SK-N-SH (cell line): ENCODE measurements around the gene DUSP2. TPM values are rescaled to one million over a fixed set of nuclear protein-coding genes. Genes with fewer than 3 reads are reported as not detected.

Experiments
- CTCF ChIA-PET: fragments of 300-600, 350-600 bp; formaldehyde crosslinking; extraction: SDS; loops from one replicate; lab custom pipeline; 2021; lab: Yijun Ruan, JAX
- POLR2A ChIA-PET: fragments of 350-600 bp; sonication (Branson Sonifier 250); formaldehyde crosslinking; extraction: SDS; loops from one replicate; lab custom pipeline; 2020; ENCODE audit warnings: antibody characterized with exemption, inconsistent platforms; lab: Yijun Ruan, JAX
- DNase-seq: peaks from one replicate; pipeline ENCODE4 v3.0.0; 2012
- H2AFZ ChIP-seq: fragments of 200-600 bp; sonication (generic); 2 replicates; pipeline ENCODE4 v1.8.1; 2016; ENCODE audit warnings: antibody characterized with exemption, mild to moderate bottlenecking, low read depth
- H3F3A ChIP-seq: fragments of 200-600 bp; sonication (generic); replicated peaks from 2 replicates; pipeline ENCODE3; 2016; ENCODE audit warnings: antibody characterized with exemption, mild to moderate bottlenecking; ENCODE audit not compliant: insufficient read depth
- H3K27ac ChIP-seq, 2 experiments: fragments of 200-500 bp in 1 of 2; fragments of 200-600 bp in 1 of 2; sonication (Bioruptor generic) in 1 of 2; sonication (generic), shearing (Covaris generic) in 1 of 2; 2 replicates each; pipeline versions ENCODE4 v1.5.1 to v1.6.1; 2014 to 2016; ENCODE audit warnings: low read depth in 2 of 2, inconsistent platforms in 1 of 2, low read length in 1 of 2, mild to moderate bottlenecking in 1 of 2, mixed read lengths in 1 of 2
- H3K27me3 ChIP-seq: fragments of 200-600 bp; sonication (generic), shearing (Covaris generic); 2 replicates; pipeline ENCODE4 v1.6.1; 2016; ENCODE audit warnings: mixed run types; ENCODE audit not compliant: insufficient read depth
- H3K36me3 ChIP-seq, 2 experiments: fragments of 200-500 bp in 1 of 2; fragments of 200-600 bp in 1 of 2; sonication (Bioruptor generic) in 1 of 2; sonication (generic) in 1 of 2; replicated peaks in 1 of 2; 2 replicates each; pipeline versions ENCODE3 to v1.5.1; 2014 to 2016; ENCODE audit warnings: low read length in 1 of 2, mild to moderate bottlenecking in 1 of 2; ENCODE audit not compliant: insufficient read depth in 2 of 2, control insufficient read depth in 1 of 2
- H3K4me1 ChIP-seq, 2 experiments: fragments of 200-500 bp in 1 of 2; fragments of 200-600 bp in 1 of 2; sonication (Bioruptor generic) in 1 of 2; sonication (generic), shearing (Covaris generic) in 1 of 2; 2 replicates each; pipeline versions ENCODE4 v1.5.1 to v1.6.1; 2014 to 2016; ENCODE audit warnings: low read depth in 1 of 2, low read length in 1 of 2, mixed run types in 1 of 2; ENCODE audit not compliant: insufficient read depth in 2 of 2, control insufficient read depth in 1 of 2
- H3K4me2 ChIP-seq: fragments of 200-600 bp; sonication (generic), shearing (Covaris generic); 2 replicates; pipeline ENCODE4 v1.6.1; 2017; ENCODE audit warnings: mixed run types
- H3K4me3 ChIP-seq, 2 experiments: fragments of 200-500 bp in 1 of 2; fragments of 200-600 bp in 1 of 2; sonication (Bioruptor generic) in 1 of 2; sonication (generic), shearing (Covaris generic) in 1 of 2; 2 replicates each; pipeline versions ENCODE4 v1.5.1 to v1.8.1; 2014 to 2016; ENCODE audit warnings: low read depth in 2 of 2, inconsistent platforms in 1 of 2, low read length in 1 of 2, mild to moderate bottlenecking in 1 of 2, mixed read lengths in 1 of 2, moderate library complexity in 1 of 2
- H3K79me2 ChIP-seq: fragments of 200-600 bp; sonication (generic); 2 replicates; pipeline ENCODE4 v1.8.1; 2017; ENCODE audit warnings: mild to moderate bottlenecking; ENCODE audit not compliant: insufficient read depth
- H3K9ac ChIP-seq: fragments of 200-600 bp; sonication (generic); 2 replicates; pipeline ENCODE4 v1.6.1; 2017; ENCODE audit warnings: mixed run types
- H3K9me2 ChIP-seq: fragments of 200-600 bp; sonication (generic); 2 replicates; pipeline ENCODE4 v1.6.1; 2017; ENCODE audit warnings: mixed run types
- H3K9me3 ChIP-seq: fragments of 200-600 bp; sonication (generic); 2 replicates; pipeline ENCODE4 v1.6.1; 2017; ENCODE audit warnings: mixed run types, mild to moderate bottlenecking, moderate library complexity
- H4K20me1 ChIP-seq: fragments of 200-600 bp; sonication (generic); 2 replicates; pipeline ENCODE4 v1.6.1; 2017; ENCODE audit warnings: mild to moderate bottlenecking, mixed run types; ENCODE audit not compliant: insufficient read depth
- ELF1 ChIP-seq: IDR thresholded peaks from 2 replicates; pipeline ENCODE4 v1.4.0; 2012
- EP300 ChIP-seq, 2 experiments: IDR thresholded peaks; 2 replicates each; pipeline versions ENCODE4 v1.4.0 to v1.6.1; 2012; ENCODE audit warnings: borderline replicate concordance in 1 of 2, low read depth in 1 of 2, low read length in 1 of 2
- EZH2phosphoT487 ChIP-seq: fragments of 200-600 bp; sonication (generic); IDR thresholded peaks from 2 replicates; pipeline ENCODE4 v1.6.1; 2017; ENCODE audit warnings: low read depth, mixed run types, mild to moderate bottlenecking, antibody characterized with exemption, moderate library complexity, borderline replicate concordance
- FOXJ3 ChIP-seq: sonication (generic); formaldehyde crosslinking; IDR thresholded peaks from 2 replicates; pipeline ENCODE4 v1.5.1; 2020; ENCODE audit warnings: mild to moderate bottlenecking, missing genetic modification reagents
- FOXM1 ChIP-seq: IDR thresholded peaks from 2 replicates; pipeline ENCODE4 v1.4.0; 2012; ENCODE audit warnings: low read depth, mild to moderate bottlenecking
- GABPA ChIP-seq: IDR thresholded peaks from 2 replicates; pipeline ENCODE4 v1.4.0; 2012; ENCODE audit warnings: low read depth, mild to moderate bottlenecking
- IRF3 ChIP-seq: fragments of 150-350 bp; IDR thresholded peaks from 2 replicates; pipeline ENCODE4 v1.6.1; 2016; ENCODE audit warnings: mild to moderate bottlenecking, low read depth, low read length
- MXI1 ChIP-seq: IDR thresholded peaks from 2 replicates; pipeline ENCODE4 v1.6.1; 2012; ENCODE audit warnings: mild to moderate bottlenecking, low read depth, low read length, improper control_type of control experiment
- NFIC ChIP-seq: IDR thresholded peaks from 2 replicates; pipeline ENCODE4 v1.4.0; 2012; ENCODE audit warnings: borderline replicate concordance
- NRF1 ChIP-seq: IDR thresholded peaks from 2 replicates; pipeline ENCODE4 v1.6.1; 2012; ENCODE audit warnings: low read depth, mild to moderate bottlenecking, low read length
- POLR2AphosphoS5 ChIP-seq: IDR thresholded peaks from 2 replicates; pipeline ENCODE4 v1.6.1; 2012; ENCODE audit warnings: low read depth, low read length
- RAD21 ChIP-seq: IDR thresholded peaks from 2 replicates; pipeline ENCODE4 v1.6.1; 2012; ENCODE audit warnings: mild to moderate bottlenecking, low read length
- RCOR1 ChIP-seq: fragments of 150-350 bp; IDR thresholded peaks from 2 replicates; pipeline ENCODE4 v1.6.1; 2017; ENCODE audit warnings: antibody characterized with exemption, low read length
- RXRA ChIP-seq: IDR thresholded peaks from 2 replicates; pipeline ENCODE4 v1.4.0; 2012; ENCODE audit warnings: low read depth, mild to moderate bottlenecking, borderline replicate concordance
- SIN3A ChIP-seq: IDR thresholded peaks from 2 replicates; pipeline ENCODE4 v1.6.1; 2012; ENCODE audit warnings: low read depth, mild to moderate bottlenecking, low read length, moderate library complexity, borderline replicate concordance
- TCF12 ChIP-seq: IDR thresholded peaks from 2 replicates; pipeline ENCODE4 v1.4.0; 2012
- TEAD4 ChIP-seq: IDR thresholded peaks from 2 replicates; pipeline ENCODE4 v1.4.0; 2012; ENCODE audit warnings: mild to moderate bottlenecking, borderline replicate concordance; ENCODE audit not compliant: insufficient read depth
- WGBS: methylation state at CpG from one replicate; pipeline ENCODE4 v1.1.6; 2017; ENCODE audit warnings: low lambda C conversion rate; 5-methylcytosine and 5-hydroxymethylcytosine counted together
- polyA plus RNA-seq, 3 experiments: library from polyadenylated mRNA; depleted of rRNA; stranded (reverse); fragments of >200 nt; gene quantifications; 2 replicates each; pipeline ENCODE4 v1.2.3, GENCODE V29; 2012
- TF ChIP-seq, protein P1 (sequence below): fragments of 200-600 bp; sonication (generic); IDR thresholded peaks from 2 replicates; pipeline ENCODE4 v1.6.1; 2017; ENCODE audit warnings: antibody characterized with exemption, mild to moderate bottlenecking, moderate library complexity
- TF ChIP-seq, protein P2 (sequence below): fragments of 150-350 bp; IDR thresholded peaks from 2 replicates; pipeline ENCODE4 v1.6.1; 2017; ENCODE audit warnings: antibody characterized with exemption, low read length, low read depth, borderline replicate concordance
- TF ChIP-seq, protein P3 (sequence below): IDR thresholded peaks from 2 replicates; pipeline ENCODE4 v1.4.0; 2012; ENCODE audit warnings: low read depth

Gene DUSP2
- polyA plus RNA-seq, 1 of the 3 experiments (the other 2 are of a cell fraction), result 0.79 TPM

DNA sequence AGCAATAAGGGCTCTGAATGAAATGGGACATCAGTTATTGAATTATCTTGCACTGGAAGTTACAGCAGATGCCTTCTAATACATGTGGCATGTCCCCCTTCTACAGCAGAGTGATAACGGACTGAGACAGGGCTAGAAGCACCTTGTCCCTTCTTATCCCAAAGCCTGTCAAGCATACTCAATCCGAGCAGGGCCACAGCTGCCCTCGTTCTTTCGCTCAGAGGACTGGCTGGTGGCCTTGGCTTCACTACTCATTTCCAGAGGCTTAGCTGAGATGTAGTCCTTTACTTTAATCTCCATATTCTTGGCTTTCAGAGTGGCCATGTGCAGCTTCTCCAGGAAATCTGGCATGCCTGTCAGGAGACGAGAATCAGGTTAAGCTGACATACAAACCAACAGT is 41.3 kb upstream of the DUSP2 start:
- Histone ChIP-seq H3K79me2 (peaks cover 3% of the 10 kb centered on the region; the same call in 1 of the 2 replicates), H3K4me3 (no peak overlapping the region), H3K4me1 (no peaks in the 10 kb centered on the region), H3K27me3 (no peaks in the 10 kb centered on the region), H4K20me1 (no peaks in the 10 kb centered on the region), H3K9me2 (no peaks in the 10 kb centered on the region), H3K9me3 (no peaks in the 10 kb centered on the region), H2AFZ (no peak overlapping the region), H3K4me2 (no peak overlapping the region), H3K9ac (no peak overlapping the region), H3K27ac (no peak overlapping the region), H3K36me3 (peaks cover 45 to 47% of the 10 kb centered on the region in 2 experiments), H3F3A (peaks cover 6% of the 10 kb centered on the region)
- CTCF ChIA-PET, result interaction anchor here (0.8 to 6.0 kb wide), 5 partner anchors 12 to 194 kb away, joined by 3 to 37 read pairs (median 4); partner anchors contain the start of gene ADRA2B
- no peak for DNase-seq
- 100% methylated on average over 5 of the region's 5 CpGs for WGBS
- TF ChIP-seq, protein P1, sequence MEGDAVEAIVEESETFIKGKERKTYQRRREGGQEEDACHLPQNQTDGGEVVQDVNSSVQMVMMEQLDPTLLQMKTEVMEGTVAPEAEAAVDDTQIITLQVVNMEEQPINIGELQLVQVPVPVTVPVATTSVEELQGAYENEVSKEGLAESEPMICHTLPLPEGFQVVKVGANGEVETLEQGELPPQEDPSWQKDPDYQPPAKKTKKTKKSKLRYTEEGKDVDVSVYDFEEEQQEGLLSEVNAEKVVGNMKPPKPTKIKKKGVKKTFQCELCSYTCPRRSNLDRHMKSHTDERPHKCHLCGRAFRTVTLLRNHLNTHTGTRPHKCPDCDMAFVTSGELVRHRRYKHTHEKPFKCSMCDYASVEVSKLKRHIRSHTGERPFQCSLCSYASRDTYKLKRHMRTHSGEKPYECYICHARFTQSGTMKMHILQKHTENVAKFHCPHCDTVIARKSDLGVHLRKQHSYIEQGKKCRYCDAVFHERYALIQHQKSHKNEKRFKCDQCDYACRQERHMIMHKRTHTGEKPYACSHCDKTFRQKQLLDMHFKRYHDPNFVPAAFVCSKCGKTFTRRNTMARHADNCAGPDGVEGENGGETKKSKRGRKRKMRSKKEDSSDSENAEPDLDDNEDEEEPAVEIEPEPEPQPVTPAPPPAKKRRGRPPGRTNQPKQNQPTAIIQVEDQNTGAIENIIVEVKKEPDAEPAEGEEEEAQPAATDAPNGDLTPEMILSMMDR, result no peak
- no peak for TF ChIP-seq FOXM1
- no peak for TF ChIP-seq RCOR1
- no peak for TF ChIP-seq ELF1
- TF ChIP-seq, protein P2, sequence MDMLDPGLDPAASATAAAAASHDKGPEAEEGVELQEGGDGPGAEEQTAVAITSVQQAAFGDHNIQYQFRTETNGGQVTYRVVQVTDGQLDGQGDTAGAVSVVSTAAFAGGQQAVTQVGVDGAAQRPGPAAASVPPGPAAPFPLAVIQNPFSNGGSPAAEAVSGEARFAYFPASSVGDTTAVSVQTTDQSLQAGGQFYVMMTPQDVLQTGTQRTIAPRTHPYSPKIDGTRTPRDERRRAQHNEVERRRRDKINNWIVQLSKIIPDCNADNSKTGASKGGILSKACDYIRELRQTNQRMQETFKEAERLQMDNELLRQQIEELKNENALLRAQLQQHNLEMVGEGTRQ, result no peak
- no peak for TF ChIP-seq EZH2phosphoT487
- no peak for TF ChIP-seq TEAD4
- no peak for TF ChIP-seq RAD21
- no peak for TF ChIP-seq TCF12
- no peak for TF ChIP-seq RXRA
- no peak for TF ChIP-seq POLR2AphosphoS5
- TF ChIP-seq FOXJ3, result no peak
- no peak for TF ChIP-seq NRF1
- TF ChIP-seq MXI1, result no peak
- TF ChIP-seq EP300 (IDR thresholded peaks at IDR 0.05; ENCODE audit: borderline replicate concordance in 1 of 2, low read depth in 1 of 2, low read length in 1 of 2), result no peak
- TF ChIP-seq NFIC, result no peak
- no peak for TF ChIP-seq IRF3
- TF ChIP-seq, protein P3, sequence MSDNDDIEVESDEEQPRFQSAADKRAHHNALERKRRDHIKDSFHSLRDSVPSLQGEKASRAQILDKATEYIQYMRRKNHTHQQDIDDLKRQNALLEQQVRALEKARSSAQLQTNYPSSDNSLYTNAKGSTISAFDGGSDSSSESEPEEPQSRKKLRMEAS, result no peak
- TF ChIP-seq GABPA, result no peak
- TF ChIP-seq SIN3A, result no peak
- POLR2A ChIA-PET, result no interaction called here
